HG03064 (cell line): ENCODE measurements around the gene ROBO2.

ENCODE experiments used
- ATAC-seq: cut with Tn5 transposase; IDR thresholded peaks from one replicate; pipeline ENCODE4 v1.9.1; 2021; ENCODE audit warnings: low read depth; ENCODE audit not compliant: unreplicated experiment

ROBO2 gene

GRCh38 chr3:77052051-77052501, 12.2 kb downstream of the ROBO2 start:
- ATAC-seq = no peak

DNA sequence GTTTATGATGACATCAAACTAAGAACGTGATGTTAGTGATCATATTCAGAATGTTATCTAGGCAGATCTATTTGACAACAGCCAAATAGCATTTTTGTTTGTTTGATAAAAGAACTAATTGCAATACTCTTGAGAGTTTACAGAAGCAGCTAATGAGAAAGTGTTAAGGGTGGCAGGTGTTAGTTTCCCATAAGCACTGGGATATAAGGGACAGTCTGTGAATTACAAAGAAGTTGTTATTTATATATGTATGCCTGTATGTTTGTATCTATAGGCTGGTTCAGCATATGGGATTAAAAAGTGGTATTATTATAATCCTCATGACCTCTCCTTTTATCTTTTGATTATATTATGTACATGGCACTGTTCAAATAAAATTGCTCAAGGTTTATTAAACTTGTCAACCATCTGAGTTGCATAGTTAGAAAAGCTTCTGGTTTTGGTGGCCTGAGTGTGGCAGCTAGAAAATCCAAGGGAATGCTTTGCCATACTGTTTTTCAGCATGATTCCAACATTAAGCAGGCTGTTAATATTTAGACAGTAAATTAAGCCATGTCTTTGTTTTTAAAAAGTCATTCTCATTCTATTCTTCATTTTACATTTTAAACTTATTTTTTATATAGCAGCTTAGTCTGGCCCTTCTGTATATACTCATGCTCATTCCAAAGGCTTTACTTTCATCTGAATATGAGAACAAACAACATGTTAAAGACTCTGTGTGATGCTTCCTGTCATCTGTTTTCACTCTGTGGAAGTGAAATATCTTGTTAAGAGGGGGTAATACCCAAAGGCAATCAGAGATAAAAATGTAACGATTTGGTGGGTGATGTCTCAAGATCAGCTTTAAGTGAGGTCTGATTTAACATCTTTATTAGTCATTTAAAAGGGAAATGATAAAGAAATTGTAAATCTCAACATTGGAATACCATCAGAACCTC, 13.1 kb downstream of the ROBO2 start:
- no peak for ATAC-seq

DNA sequence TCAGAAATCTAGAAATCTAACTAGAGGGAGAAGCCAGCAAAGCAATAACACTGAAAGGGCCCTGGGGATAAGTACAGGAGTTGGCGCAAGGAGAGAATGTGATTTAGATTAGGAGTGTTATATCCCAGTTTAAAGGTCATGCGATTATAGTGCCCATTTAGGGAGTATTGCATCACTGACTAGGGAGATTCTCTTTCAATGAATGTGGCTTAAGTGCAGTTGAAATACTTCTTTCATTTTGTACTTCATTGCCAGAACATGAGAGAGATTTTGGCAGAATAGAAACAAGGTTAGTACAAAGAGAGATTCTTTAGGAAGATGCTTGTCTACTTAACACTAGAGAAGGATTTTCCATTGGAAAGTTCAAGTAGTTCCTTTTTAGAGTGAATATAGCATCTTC, 13.9 kb downstream of the ROBO2 start:
- ATAC-seq = no peak

DNA sequence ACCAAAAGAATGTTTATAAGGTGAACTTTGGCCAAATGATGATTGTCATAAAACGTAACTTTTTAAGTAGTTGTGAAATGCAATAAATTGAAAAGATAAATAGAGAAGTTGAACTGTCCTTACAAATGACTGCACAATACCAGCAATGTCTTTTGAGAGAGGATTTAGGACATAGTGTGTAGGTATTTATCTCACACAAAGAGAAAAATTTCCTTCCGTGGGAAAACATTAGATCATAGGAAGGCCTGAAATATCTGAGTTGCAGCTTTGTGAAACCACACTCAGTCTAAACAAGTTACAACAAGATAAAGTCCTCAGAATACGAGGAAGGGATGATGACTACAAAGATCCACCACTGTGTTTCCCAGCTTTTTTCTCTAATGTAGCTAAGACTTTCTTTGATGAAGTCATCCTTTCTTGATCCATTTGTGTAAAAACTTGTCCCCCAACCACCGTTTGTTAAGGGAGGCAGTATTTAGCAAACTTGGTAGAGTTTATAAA, 16.0 kb downstream of the ROBO2 start:
- no peak for ATAC-seq

DNA sequence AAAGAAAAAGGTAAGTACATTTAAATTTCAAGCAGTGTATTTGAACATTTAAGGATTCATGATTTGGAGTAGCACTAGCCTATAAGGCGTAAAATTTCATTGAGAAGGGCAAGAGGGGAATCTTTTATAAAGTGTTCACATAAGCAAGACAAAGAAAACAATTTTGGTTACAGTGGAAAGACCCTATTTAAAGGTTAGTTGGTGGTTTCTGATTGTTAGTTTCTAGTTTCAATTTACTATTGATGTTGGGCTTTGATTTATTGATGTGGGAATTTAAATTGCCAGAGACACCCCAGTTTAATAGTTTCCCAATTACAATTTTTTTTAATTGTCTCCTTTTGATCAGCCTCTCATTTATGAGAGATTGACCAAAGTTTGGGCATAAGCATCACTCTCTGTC, 19.5 kb downstream of the ROBO2 start:
- no peak for ATAC-seq

DNA sequence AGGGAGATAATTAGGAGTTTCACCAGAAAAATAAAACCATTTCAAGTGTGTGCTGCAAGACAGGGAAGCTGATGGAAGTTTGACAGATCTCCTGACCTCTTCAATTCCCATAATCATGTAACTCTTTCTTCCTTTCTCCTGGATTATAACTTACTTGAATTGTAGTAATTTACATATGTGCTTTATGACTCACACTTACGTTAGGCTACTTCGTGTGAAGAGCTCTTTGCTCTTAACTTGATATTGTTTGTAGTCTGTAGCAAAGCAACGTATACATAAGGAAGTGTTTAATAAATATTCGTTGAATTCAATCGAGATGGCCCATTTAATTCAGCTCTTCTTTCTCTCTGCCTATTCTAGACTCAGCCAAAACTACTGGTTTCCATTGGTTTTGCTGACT, 23.5 kb downstream of the ROBO2 start:
- no peak for ATAC-seq

GRCh38 chr3:77065750-77066149, 25.9 kb downstream of the ROBO2 start:
- ATAC-seq = no peak

DNA sequence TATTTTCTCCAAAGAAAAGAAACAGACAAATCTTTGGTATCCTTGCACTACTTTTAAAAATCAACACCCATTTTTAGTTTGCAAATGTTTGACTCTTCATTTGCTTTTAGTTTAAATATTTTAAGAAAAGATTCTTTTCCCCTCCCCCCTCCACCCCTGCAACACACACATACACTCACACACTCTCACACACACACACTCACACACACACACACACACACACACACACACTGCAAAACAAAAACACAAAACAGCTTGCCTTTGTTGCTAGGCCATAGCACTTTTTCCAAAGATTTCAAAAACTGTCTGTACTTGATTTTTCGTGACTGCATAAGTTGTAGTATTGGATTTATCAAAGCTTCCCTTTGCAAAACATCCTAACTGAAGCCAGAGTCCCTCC, 26.9 kb downstream of the ROBO2 start:
- ATAC-seq = no peak

DNA sequence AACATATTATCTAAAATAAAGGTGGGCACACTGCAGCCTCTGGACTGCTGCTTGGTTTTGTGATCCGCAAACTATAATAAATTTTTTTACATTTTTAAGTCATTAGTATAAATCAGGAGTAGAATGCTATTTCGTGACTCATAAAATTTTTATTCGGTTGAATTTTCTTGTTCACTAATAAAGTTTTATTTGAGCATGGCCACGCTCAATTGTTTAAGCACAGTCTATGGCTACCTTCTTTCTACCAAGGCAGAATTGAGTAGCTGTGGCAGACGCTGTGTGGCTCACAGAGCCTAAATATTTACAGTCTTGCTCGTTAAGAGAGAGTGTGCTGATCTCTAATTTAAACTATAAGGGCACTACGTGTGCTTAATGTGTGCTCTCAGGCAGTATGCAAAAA, 28.9 kb downstream of the ROBO2 start:
- ATAC-seq = no peak

DNA sequence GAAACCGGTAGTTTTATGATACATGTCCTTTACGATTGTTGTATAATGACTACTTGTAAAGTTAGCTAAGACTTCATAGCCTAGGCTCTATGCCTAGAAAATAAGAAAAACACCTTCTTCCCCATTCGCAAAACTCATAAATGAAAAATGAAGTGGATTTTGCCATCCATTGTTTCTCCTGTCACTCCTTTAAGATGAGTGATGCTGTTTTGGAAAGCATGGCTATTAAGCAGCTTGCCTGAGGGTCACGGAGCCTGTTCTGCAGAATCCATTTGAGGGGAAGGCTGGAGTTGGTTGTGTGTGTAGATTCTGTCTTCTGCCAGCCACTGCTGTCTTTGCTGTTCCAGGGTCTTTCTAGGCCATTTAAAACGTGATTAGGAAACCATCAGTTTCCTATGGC, 31.5 kb downstream of the ROBO2 start:
- no peak for ATAC-seq

DNA sequence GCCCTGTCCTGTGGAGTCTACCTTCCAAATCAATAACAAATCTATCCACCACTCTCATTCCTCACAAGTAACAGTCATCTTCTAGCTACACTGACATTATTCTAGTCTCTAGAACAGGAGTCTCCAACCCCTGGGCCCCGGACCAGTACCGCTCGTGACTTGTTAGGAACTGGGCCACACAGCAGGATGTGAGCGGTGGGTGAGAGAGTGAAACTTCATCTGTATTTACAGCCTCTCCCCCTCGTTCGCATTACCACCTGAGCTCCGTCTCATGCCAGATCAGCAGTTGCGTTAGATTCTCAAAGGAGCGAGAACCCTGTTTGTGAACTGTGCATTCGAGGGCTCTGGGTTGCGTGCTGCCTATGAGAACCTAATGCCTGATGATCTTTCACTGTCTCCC, 31.9 kb downstream of the ROBO2 start:
- no peak for ATAC-seq

- ATAC-seq = no peak
Observed at GRCh38 chr3:77072232-77072631, 32.3 kb downstream of the ROBO2 start.

DNA sequence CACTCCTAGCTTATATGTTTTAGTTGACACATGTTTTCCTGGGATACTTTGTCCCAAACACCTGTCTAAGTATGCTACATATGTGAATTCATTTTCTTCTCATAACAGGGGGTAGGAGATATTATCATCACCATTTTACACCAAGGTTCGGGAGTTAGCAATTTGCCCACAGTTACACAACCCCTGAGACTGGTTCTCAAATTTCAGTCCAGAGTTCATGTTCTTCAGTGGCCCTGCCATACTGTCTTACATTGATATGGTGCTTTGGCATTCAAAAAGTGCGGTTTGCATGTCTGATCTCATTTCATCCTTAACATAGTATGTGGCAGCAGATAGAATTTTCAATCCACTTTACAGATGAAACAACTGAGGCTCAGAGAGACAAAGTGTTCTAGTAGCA, 38.4 kb downstream of the ROBO2 start:
- no peak for ATAC-seq

DNA sequence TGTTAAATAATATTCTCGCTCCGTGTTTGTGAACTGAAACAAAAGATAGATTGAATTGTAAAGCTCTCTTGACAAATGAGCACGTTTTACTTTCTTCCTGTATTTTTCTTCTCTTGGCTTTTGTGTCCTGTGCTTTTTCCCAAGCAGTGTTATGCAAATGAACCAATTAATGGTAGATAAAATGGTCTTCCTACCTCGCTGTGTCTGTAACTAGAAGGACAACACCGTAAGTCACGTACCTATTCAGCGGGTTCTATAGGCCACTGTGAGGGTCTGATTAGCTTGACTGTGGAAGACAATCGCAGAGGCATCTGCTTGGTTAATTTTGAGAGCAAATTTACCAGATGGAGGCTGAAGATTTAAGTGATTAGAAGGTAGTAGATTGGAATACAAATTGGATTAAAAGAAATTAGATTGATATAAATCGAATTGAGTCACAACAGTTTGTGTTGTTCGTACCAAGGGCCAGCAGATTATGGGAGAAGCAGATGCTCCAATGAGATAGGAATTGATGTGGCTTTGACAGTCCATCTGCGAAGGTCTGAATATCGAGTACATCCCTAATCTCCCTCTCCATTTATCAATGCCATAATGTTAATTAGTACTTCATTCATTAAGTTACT, 40.2 kb downstream of the ROBO2 start:
- ATAC-seq = no peak

GRCh38 chr3:77081240-77081661, 41.4 kb downstream of the ROBO2 start:
- ATAC-seq = no peak

DNA sequence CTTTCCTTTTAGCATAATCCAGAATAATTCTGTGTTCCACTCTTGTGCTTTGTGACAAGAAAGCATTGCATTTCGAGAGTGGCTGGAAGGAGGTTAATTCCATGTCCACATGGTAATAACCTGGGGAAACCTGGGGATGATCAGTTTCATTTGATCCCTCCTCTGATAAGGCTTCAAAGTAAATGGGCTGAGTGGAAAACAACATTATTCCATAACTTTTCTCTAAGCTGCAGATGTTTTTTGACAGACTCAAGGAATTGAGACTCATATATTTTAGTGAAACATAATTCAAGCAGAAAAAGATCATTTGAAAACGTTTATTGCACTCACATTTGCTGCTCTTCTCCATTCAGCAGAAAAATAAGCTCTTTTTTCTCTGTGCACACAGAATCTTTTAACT, 44.6 kb downstream of the ROBO2 start:
- ATAC-seq = no peak

DNA sequence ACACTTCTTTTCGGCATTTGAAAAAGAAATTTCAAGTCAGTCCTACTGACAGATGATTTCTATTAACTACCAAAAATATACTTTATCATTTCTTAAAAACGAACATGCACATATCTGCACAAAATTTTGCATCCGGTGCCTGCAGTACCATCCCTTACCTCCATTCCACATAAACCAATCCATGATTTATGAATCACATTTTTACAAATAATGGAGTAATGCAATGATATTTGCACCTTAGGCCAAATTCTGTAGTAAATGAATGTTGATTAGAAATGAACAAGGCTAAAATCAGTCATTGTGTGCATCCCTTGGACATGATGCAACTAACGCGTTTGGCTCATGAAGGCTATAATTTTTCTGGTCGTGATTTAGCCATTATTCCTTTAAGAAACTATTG, 46.5 kb downstream of the ROBO2 start:
- ATAC-seq = no peak

- no peak for ATAC-seq
Observed at GRCh38 chr3:77091809-77092208, 51.9 kb downstream of the ROBO2 start.

DNA sequence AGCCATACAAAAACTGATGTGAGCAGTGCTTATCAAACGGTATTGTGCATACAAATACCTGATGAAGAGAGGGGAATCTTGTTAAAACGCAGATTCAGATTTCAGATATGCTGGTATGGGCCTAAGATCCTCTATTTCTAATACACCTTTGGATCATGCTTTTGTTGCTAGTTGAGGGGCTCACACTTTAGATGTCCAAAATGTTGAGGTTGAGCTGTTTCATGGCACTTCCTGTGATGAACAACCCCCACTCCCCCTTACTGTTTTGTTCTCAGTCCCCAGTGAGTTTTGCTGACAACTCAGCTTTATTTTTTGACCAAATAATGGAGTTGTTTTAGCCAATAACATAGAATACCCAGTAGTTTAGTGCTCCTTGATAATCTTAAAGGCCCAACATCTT, 53.2 kb downstream of the ROBO2 start:
- ATAC-seq = no peak

GRCh38 chr3:77096145-77096544, 56.2 kb downstream of the ROBO2 start:
- no peak for ATAC-seq

DNA sequence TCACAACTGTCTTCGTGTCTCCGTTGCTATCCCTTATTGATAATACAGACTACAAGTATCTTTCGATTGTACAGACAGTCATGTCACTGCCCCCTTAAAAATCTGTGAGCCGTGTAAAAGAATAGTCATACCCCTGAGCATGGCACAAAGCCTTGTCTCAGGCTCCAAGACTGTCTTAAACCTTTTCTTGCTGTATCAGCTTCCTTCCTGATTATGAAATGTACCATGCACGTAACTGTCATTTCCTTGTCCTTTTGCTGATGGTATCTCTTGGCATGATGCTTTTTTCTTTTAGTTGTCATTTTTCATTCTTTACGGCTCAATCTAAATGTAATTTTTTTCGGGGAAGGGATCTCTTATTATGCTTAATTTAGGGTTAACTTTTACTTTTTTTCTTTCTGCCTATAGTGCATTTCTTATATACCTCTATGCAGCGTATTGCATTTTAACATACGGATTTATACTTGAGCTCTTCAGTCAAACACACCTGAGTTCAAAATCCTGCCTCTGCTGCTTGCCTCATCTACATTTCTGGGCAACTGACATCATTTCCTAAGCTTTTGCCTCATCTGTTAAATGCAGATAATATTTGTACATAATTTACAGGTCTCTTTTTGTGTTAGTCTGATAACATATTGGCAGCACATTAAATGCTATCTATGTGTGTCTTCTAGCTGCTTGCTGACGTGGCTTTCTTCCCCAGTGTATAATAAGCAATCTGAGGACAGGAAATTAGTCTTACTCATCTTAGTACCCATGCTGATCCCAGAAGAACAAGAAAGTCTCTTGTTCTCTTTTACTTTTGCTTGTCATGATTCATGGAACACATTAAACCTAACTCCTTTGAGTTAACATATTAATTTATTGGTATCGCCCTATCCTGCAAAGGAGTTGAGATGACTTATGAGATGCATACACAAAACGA, 57.3 kb downstream of the ROBO2 start:
- no peak for ATAC-seq
